OCI-LY1 (cell line): Measurements from ENCODE around the gene KXD1.

Experiments
- H2AFZ ChIP-seq: fragments of 200-600 bp; sonication (generic), shearing (Covaris generic); 2 replicates; pipeline ENCODE4 v1.6.0; 2014; ENCODE audit warnings: antibody characterized with exemption, mild to moderate bottlenecking, low read length
- H3F3A ChIP-seq: fragments of 200-600 bp; sonication (generic), shearing (Covaris generic); 2 replicates; pipeline ENCODE4 v1.6.0; 2014; ENCODE audit warnings: mild to moderate bottlenecking, antibody characterized with exemption, low read length, moderate library complexity; ENCODE audit not compliant: insufficient read depth
- H3K27ac ChIP-seq: fragments of 200-600 bp; sonication (generic); 2 replicates; pipeline ENCODE4 v1.5.1; 2014; ENCODE audit warnings: low read length, mixed run types, mild to moderate bottlenecking, low read depth; ENCODE audit not compliant: poor library complexity, severe bottlenecking
- H3K27me3 ChIP-seq: fragments of 200-600 bp; sonication (generic); 2 replicates; pipeline ENCODE4 v1.6.0; 2014; ENCODE audit warnings: antibody characterized with exemption, mild to moderate bottlenecking, low read length, moderate library complexity; ENCODE audit not compliant: insufficient read depth
- H3K36me3 ChIP-seq: fragments of 200-600 bp; sonication (generic); 2 replicates; pipeline ENCODE4 v1.6.1; 2014; ENCODE audit warnings: mild to moderate bottlenecking, antibody characterized with exemption, low read length, moderate library complexity, mixed read lengths; ENCODE audit not compliant: insufficient read depth
- H3K4me1 ChIP-seq: fragments of 200-600 bp; sonication (generic); 2 replicates; pipeline ENCODE4 v1.5.1; 2014; ENCODE audit warnings: mild to moderate bottlenecking, low read length, moderate library complexity; ENCODE audit not compliant: insufficient read depth, severe bottlenecking
- H3K4me2 ChIP-seq: fragments of 200-600 bp; sonication (generic), shearing (Covaris generic); 2 replicates; pipeline ENCODE4 v1.6.1; 2014; ENCODE audit warnings: low read length
- H3K4me3 ChIP-seq: fragments of 200-600 bp; sonication (generic); 2 replicates; pipeline ENCODE4 v1.5.1; 2014; ENCODE audit warnings: low read length, low read depth, mild to moderate bottlenecking, mixed read lengths; ENCODE audit not compliant: poor library complexity, severe bottlenecking
- H3K79me2 ChIP-seq: fragments of 200-600 bp; shearing (Covaris generic); 2 replicates; pipeline ENCODE4 v1.6.1; 2016; ENCODE audit warnings: mixed run types, low read length, mixed read lengths; ENCODE audit not compliant: insufficient read depth
- H3K9ac ChIP-seq: fragments of 200-600 bp; sonication (generic), shearing (Covaris generic); 2 replicates; pipeline ENCODE4 v1.6.1; 2014; ENCODE audit warnings: mild to moderate bottlenecking, low read length, mixed read lengths
- H3K9me2 ChIP-seq: fragments of 200-600 bp; sonication (generic), shearing (Covaris generic); 2 replicates; pipeline ENCODE4 v1.6.1; 2014; ENCODE audit warnings: low read depth, mild to moderate bottlenecking, low read length, mixed read lengths
- H3K9me3 ChIP-seq: fragments of 200-600 bp; shearing (Covaris generic); 2 replicates; pipeline ENCODE4 v1.6.1; 2014; ENCODE audit warnings: low read length, mixed read lengths
- H4K20me1 ChIP-seq: fragments of 200-600 bp; sonication (generic), shearing (Covaris generic); 2 replicates; pipeline ENCODE4 v1.6.0; 2016; ENCODE audit warnings: mild to moderate bottlenecking, low read length; ENCODE audit not compliant: insufficient read depth
- EZH2 ChIP-seq: fragments of 200-600 bp; sonication (generic), shearing (Covaris generic); IDR thresholded peaks from 2 replicates; pipeline ENCODE4 v1.8.0; 2017; ENCODE audit warnings: borderline replicate concordance, mixed run types, mild to moderate bottlenecking, antibody characterized with exemption, low read length, moderate library complexity, mixed read lengths
- TF ChIP-seq, protein P1 (sequence below): fragments of 200-600 bp; sonication (generic), shearing (Covaris generic); IDR thresholded peaks from 2 replicates; pipeline ENCODE4 v1.5.1; 2017; ENCODE audit warnings: mild to moderate bottlenecking, antibody characterized with exemption, low read length, moderate library complexity, mixed read lengths

KXD1 gene

DNA sequence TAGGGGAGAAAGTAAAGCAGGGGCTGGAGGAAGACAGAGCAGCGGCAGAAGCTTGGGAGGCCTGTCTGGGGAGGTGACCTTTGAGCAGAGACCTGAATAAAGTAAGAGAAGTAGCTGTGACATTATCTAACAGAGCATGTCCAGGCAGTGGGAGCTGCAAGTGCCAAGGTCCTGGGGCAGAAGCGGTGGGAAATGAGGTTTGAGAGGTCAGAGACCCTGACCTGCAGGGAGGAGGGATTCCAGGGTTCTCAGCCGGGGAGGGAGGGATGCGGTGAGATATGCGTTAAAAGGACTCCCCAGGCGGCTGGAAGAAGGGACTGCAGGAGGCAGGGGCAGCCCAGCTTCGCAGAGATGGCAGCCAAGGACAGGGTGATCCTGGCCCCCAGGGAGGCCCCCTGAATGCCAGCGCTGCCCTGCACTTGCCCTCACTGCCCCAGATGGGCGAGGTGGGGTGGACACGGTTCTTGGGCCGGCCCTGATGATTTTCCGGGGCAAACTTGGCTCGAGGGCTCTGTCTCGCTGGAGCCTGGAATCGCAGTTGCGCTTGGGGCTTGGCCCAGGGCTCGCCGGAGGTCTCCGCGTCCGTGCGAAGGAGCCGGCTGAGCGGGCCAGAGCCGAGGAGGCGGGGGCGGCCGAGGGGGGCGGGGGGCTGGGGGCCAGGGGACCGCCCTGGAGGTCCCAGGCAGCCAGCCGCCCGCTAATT is 45.7 kb downstream of the KXD1 start:
- Histone ChIP-seq H3K9me3 (no peaks in the 10 kb centered on the region), H3K9ac (no peak overlapping the region), H3K4me2 (no peak overlapping the region), H3F3A (no peaks in the 10 kb centered on the region), H4K20me1 (no peaks in the 10 kb centered on the region), H3K79me2 (no peaks in the 10 kb centered on the region), H3K9me2 (no peaks in the 10 kb centered on the region), H3K27me3 (peaks cover 18% of the 10 kb centered on the region; the same call in 1 of the 2 replicates), H3K36me3 (no peaks in the 10 kb centered on the region), H2AFZ (no peak overlapping the region), H3K4me1 (no peaks in the 10 kb centered on the region), H3K27ac (no peak overlapping the region), H3K4me3 (no peak overlapping the region)
- TF ChIP-seq, protein P1, sequence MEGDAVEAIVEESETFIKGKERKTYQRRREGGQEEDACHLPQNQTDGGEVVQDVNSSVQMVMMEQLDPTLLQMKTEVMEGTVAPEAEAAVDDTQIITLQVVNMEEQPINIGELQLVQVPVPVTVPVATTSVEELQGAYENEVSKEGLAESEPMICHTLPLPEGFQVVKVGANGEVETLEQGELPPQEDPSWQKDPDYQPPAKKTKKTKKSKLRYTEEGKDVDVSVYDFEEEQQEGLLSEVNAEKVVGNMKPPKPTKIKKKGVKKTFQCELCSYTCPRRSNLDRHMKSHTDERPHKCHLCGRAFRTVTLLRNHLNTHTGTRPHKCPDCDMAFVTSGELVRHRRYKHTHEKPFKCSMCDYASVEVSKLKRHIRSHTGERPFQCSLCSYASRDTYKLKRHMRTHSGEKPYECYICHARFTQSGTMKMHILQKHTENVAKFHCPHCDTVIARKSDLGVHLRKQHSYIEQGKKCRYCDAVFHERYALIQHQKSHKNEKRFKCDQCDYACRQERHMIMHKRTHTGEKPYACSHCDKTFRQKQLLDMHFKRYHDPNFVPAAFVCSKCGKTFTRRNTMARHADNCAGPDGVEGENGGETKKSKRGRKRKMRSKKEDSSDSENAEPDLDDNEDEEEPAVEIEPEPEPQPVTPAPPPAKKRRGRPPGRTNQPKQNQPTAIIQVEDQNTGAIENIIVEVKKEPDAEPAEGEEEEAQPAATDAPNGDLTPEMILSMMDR = 0 out of 2 replicates have a peak, but pooled peaks have one; percentile 7
- TF ChIP-seq EZH2 = no peak

DNA sequence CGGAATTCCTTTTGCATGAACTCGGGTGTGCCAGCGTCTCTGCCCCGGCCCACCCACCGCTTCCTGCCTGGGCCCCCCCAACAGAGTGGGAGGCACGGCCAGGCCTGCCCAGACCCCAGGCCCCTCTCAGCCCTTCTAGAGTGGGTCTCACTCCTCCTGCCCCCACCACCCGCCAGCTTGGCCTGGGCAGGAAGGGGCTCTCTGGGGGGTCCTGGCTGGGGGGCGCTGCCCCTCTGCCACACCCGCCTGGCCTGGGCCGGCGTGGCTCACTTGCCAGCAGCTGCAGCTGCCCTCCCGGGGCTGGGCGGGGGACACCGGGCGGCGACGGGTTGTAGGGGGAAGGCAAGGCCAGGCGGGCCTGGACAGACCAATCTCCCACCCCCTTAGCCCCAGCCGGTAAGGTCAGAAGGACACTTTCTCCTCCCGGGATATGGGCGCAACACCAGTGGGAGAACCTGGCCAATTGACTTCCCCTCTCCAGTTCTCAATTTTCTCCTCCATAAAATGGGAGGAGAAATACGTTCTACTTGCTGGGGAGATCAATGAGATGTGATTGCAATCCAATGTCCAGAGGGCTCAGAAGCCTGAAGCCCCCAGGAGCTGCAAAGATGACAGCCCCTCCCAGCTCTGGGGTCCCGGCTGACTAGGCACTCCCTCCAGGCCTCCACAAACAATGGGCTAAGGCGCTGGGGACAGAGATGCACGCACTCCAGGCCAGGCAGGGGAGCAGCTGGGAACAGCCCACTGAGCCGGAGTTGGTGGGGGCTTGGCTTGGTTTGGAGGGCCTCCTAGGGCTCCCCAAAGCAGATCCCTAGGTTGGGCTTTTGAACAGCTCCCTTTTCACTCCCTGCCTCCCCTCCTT is 46.5 kb downstream of the KXD1 start:
- H3K9me3 ChIP-seq = no peaks in the 10 kb centered on the region
- H4K20me1 ChIP-seq = no peaks in the 10 kb centered on the region
- no peak overlapping the region for H3K27ac ChIP-seq
- H3K4me3 ChIP-seq = no peak overlapping the region
- H3K4me1 ChIP-seq = no peaks in the 10 kb centered on the region
- H3K79me2 ChIP-seq = no peaks in the 10 kb centered on the region
- no peaks in the 10 kb centered on the region for H3K9me2 ChIP-seq
- H3K27me3 ChIP-seq = peaks cover 22% of the 10 kb centered on the region; the same call in 1 of the 2 replicates
- H3F3A ChIP-seq = no peaks in the 10 kb centered on the region
- no peak overlapping the region for H2AFZ ChIP-seq
- no peak for TF ChIP-seq EZH2
- no peak overlapping the region for H3K9ac ChIP-seq
- H3K36me3 ChIP-seq = no peaks in the 10 kb centered on the region
- no peak overlapping the region for H3K4me2 ChIP-seq

DNA sequence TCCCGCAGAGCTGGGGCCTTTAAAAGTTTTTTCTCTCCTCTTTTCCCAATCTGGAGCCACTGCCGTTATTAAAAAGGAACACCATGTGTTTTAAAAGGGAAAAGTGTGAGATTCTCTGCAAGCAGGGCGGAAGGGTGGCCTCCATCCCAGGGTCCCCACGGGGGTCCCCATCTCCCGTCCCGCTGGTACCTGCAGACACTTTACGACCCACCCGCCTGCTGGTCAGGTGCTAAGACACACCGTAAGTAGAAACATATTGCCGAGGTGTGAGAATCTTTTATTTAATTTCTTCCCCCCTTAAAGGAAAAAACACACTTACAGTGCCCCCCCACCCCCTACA is 47.1 kb downstream of the KXD1 start:
- TF ChIP-seq EZH2 = no peak
- TF ChIP-seq, protein P1 = no peak
- no peak overlapping the region for H3K9ac ChIP-seq

More for the DNA sequence above, 47.1 kb downstream of the KXD1 start:
- Histone ChIP-seq H3K27ac (no peak overlapping the region), H3K4me2 (no peak overlapping the region), H4K20me1 (no peaks in the 10 kb centered on the region), H3F3A (no peaks in the 10 kb centered on the region), H3K9me3 (no peaks in the 10 kb centered on the region), H3K79me2 (no peaks in the 10 kb centered on the region), H3K36me3 (no peaks in the 10 kb centered on the region), H3K4me3 (no peak overlapping the region), H3K4me1 (no peaks in the 10 kb centered on the region), H3K9me2 (no peaks in the 10 kb centered on the region), H2AFZ (no peak overlapping the region), H3K27me3 (peaks cover 23% of the 10 kb centered on the region)
